Frontal cortex (tissue), 4 donors: ENCODE results near the gene RBM26. TPM values are rescaled to one million over a fixed set of nuclear protein-coding genes. Genes with fewer than 3 reads are reported as not detected.

ENCODE experiments used
- DNase-seq, 2 donors: peaks; one replicate each; pipeline ENCODE4 v3.0.0; 2012; ENCODE audit warnings: low spot score in 2 of 2
- FAIRE-seq: peaks from 2 replicates; lab custom pipeline; 2012; peaks lifted over from hg19 to GRCh38; lab: Jason Lieb, UNC
- total RNA-seq: library from RNA; depleted of rRNA; stranded (reverse); fragments of >200 nt; gene quantifications from one replicate; pipeline ENCODE4 v1.2.3, GENCODE V29; 2014
- donor health status: control.
- donor health status: control.
- donor health status: control.

Gene RBM26
- total RNA-seq, 1 donor from 2014 or later = 55.8 TPM

DNA sequence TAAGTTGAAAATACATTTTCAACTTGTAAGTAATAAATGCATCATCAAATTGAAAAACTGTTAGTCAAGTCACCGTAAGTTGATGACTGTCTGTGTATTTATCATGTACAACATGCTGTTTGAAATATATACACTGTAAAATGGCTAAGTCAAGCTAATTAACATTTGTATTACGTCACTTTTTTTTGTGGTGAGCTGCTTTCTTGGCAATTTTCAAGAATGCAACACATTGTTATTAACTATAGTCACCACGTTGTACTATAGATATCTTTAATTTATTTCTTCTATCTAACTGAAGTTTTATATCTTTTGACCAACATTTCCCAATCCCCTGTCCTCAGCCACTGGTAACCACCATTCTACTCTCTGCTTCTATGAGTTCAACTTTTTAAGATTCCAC lies 57.0 kb downstream of the RBM26 start:
- DNase-seq (no peak), FAIRE-seq (no peak)

DNA sequence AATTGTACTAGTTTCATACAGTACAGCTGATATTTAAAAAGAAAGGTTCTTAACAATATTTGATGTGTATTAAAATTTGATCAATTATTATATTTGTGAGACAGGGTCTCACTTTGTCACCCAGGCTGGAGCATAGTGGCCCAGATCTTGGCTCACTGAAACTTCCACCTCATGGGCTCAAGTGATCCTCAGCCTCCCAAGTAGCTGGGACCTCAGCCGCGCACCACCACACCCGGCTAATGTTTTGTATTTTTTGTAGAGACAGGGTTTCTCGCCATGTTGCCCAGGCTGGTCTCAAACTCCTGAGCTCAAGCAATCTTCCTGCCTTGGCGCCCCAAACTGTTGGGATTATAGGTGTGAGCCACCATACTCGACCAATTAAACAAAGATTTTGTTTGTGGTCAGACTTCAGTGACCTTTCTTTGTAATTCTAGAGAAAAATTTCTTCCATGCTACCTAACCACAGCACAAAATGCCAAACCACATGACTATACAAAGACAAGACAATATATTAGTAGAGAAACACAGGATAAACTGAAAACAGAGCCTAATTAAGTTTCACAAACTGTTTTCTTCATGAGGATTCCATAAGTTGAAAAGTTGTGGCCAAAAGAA lies 59.6 kb downstream of the RBM26 start:
- FAIRE-seq = no peak
- no peak for DNase-seq

GRCh38 chr13:79341202-79341601 lies 64.9 kb downstream of the RBM26 start:
- FAIRE-seq (no peak), DNase-seq (no peak)

DNA sequence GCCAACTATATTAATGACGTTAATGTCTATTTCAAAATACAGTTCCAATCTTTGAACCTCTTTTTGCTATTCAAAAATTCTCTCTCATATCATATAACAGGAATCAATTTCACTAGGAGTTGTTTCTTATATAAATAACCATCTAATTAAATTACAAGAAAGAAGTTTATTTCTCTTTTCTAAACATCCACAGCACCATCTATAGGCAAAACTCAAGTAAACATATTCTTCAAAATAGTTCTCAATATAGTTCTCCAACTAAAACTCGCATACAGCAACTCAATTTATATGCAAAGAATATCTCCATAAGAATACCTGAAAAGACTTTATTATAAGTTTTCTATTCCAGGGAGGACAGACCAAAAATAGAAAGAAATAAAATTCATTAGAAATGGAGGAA lies 65.6 kb downstream of the RBM26 start:
- DNase-seq (no peak), FAIRE-seq (peak; percentile 24)

GRCh38 chr13:79338343-79338742 lies 67.7 kb downstream of the RBM26 start:
- FAIRE-seq (no peak), DNase-seq (no peak)

DNA sequence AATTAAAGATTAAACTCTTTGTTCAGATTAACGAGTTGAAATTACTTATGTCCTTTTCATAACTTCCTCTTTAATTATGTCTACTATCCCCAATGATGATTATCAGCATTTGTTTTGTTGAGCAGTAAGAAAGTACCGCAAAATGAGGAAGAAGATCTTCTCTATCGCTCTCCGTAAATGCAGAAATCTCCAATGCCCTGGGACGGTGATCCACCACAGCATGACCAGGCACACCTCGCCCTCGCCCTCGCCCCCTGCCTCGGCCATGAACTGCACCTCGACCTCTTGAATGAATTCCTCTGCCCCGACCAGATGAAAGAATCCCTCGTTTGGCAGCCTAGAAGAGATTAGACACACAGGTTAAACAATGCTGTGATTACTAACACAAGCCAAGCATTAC lies 69.1 kb downstream of the RBM26 start:
- DNase-seq (no peak), FAIRE-seq (no peak)

DNA sequence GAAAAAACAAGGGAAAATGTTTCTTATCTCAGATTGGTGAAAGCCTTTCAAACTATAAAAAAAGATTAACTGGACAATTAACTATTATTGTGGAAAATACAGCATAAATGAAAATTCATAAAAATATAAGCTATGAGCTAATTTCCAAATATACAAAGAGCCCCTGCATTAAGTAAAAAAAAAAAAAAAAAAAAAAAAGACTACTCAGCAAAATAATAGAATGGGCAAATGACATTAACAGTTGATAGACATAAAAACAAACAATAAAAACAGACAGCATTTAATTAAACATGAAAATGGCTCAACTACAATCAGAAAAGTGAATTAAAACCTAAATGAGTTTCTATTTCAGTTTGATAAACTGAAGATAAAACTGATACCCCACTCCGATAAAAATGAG lies 77.5 kb downstream of the RBM26 start:
- FAIRE-seq (peak; percentile 78), DNase-seq (no peak)

- DNase-seq = no peak
- no peak for FAIRE-seq
These were observed 85.6 kb downstream of the RBM26 start for GRCh38 chr13:79320433-79320832.

DNA sequence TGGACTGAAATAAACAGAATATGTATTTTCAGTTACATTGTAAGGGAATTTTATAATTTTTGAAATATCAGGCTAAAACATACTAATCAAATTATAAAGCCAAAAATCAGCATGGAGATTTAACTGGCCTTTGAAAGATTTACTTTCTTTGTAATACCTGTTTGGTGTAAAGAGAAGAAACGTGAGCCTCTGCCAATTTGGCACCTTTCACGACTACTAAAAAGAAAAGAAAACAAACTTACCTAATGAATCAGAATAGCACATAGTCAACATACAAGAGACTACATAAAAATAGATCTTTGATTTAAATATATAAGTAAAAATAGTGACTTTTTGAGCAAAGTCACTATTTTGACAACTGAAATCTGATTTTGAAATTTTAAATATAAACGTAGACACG lies 87.4 kb downstream of the RBM26 start:
- no peak for FAIRE-seq
- no peak for DNase-seq

DNA sequence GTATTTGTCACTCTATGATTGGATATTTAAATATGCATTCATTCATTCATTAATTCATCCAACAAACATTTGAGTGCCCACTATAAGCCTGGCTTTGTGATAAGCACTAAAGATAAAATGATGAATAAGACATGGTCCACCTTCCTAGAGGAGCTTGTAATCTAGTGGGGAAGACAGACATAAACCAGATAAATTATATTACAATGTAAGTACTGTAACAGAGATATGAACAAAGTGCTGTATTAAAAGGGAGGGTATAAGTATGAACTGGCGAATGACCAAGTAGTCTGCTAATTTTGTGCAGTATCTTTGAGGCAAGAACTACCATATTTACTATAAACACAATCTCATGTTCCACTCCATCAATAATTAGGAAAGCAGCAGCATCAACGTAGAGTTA lies 88.2 kb downstream of the RBM26 start:
- no peak for DNase-seq
- no peak for FAIRE-seq

- no peak for FAIRE-seq
- DNase-seq = no peak
These were observed 91.4 kb downstream of the RBM26 start for GRCh38 chr13:79314652-79315051.

DNA sequence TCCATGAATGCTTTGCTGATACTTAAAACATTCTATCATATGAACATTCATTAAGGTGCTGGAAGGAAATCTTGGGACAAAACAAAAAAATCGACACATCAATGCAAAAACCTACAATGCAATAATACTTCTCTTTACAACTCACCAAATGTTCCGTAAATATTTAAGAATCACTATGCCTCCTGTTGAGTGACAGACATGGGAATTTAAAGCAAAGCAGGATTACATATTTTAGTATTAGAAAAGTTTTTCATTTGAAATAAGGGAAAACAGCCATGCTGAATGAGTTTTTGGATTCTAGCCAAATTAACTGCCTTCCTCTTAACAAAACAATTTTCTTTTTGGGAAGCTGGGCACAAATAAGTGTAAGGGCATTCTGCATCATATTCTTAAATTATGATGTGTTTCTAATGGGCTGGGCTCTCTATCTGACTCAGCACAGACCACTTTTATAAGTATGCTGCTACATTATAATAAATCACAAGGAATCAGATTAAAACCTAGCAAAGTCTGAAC lies 93.7 kb downstream of the RBM26 start:
- FAIRE-seq (no peak), DNase-seq (no peak)

DNA sequence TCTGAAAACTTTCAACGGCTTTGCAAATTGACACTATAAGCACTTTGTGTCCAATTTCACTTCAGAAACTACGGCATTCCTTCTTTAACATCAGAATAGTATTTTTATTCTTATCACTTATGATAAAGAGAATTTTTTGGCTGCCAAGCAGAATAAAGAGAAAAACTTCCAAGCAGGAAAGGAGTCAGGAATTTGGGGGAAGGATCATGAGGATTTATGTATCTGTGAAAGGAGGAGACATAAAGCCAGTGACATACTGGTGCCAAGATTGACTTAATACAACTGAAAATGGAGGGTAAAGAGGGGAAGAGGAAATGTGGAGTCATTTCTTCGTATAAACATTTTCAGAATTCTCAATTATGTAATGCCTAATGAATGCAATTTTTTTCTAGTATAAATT lies 94.7 kb downstream of the RBM26 start:
- FAIRE-seq = no peak
- DNase-seq = no peak

DNA sequence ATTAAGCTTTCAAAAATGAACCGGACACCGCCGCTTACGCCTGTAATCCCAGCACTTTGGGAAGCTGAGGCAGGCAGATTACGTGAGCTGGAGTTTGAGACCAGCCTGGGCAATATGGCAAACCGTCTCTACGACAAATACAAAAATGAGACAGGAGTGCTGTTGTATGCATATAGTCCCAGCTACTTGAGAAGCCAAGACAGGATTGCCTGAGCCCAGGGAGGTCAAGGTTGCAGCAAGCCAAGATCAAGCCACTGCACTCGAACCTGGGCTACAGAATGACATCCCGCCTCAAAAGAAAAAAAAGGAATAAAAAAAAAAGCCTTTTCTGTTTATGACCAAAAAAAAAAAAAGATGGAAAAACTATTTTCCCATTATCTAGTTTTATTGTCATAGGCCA lies 96.4 kb downstream of the RBM26 start:
- DNase-seq (no peak), FAIRE-seq (no peak)

DNA sequence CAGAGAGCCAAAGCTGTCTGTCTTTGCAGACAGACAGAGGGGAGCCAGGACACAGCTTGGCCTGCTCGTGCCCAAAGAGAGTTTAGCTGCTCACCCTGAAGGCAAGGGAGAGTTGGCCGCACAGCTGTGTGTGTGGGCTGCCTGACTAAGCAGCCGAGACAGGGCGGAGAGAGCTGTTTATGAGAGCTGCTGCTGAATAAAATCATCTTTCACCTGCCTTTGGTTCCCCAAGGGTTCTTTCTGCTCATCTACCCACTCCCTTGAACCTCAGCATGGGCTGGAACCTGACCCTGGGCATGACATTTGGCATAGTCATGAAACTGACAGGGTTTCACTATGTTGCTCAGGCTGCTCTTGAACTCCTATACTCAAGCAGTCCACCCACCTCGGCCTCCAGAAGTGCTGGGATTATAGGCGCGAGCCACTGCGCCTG lies 98.2 kb downstream of the RBM26 start:
- DNase-seq (no peak), FAIRE-seq (no peak)

GRCh38 chr13:79307433-79307861 lies 98.6 kb downstream of the RBM26 start:
- DNase-seq (no peak), FAIRE-seq (no peak)

DNA sequence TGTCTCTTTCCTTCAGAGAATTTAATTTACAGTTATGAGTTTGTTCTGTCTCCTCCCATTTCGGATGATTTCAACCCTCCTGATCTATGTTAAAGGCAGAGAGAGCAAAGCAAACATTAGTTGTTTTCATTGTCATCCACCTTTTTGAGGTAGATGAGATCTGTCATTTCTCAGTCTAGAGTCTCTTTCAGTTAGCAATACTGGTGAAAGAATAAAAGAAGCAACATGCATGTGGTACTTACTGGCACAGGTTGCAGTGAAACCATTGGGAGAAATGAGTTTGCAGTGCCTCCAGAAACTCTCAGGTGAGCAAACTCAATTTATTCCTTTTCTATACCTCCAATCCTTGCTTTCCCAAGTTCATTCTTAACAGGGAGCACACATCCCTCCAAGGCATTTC lies 99.4 kb downstream of the RBM26 start:
- FAIRE-seq (no peak), DNase-seq (no peak)

GRCh38 chr13:79297128-79297527 lies 108.9 kb downstream of the RBM26 start:
- FAIRE-seq (no peak), DNase-seq (no peak)

GRCh38 chr13:79295906-79296706 lies 109.9 kb downstream of the RBM26 start:
- DNase-seq (no peak), FAIRE-seq (no peak)

- FAIRE-seq (no peak), DNase-seq (no peak)
These were observed 115.3 kb downstream of the RBM26 start for GRCh38 chr13:79290595-79291244.

DNA sequence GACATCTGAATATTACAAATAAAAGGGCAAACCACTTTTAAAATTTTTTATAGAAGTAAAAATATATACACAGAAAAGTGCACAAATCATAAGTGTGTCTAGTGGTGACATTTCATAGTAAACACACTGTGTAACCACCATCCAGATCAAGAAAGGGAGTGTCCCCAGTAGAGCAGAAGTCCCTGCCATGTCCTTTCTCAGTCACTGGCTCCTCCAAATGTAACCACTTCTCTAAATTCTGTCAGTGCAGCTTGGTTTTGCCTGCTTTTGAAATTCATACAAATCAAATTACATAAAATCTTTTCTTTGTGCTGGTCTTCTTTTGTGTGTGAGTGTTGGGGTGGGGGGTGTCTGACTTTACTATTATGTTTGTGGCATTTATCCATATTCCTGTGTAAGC lies 116.5 kb downstream of the RBM26 start:
- no peak for FAIRE-seq
- no peak for DNase-seq
